ENCODE results near the gene KRTAP4-16.
"Not testable (repeated sequence)": the region's sequence is repeated elsewhere in the genome, so short reads cannot be mapped to it uniquely, and the experiment has no call there.

KRTAP4-16 gene

GRCh38 chr17:41098481-41098880 lies 3.5 kb downstream of the KRTAP4-16 start:
- DNase-seq (ENCODE audit: low read depth): no peak
- no peak for TF ChIP-seq CTCF (conservative IDR thresholded peaks at IDR 0.05; ENCODE audit: low read depth, low read length)
- no peak overlapping the region for H3K4me3 ChIP-seq (ENCODE audit: low read depth, low read length)

- no peak for TF ChIP-seq CTCF (conservative IDR thresholded peaks at IDR 0.05; ENCODE audit: low read depth, low read length)
- no peak within 1 kb of the TSS for H3K4me3 ChIP-seq (ENCODE audit: low read depth, low read length)
- no peak for DNase-seq (ENCODE audit: low read depth)
These were observed 4.0 kb downstream of the KRTAP4-16 start, which contains the start of gene KRTAP4-8 for GRCh38 chr17:41098042-41098441. TSS of gene KRTAP4-8 (minus strand) at chr17:41098142. CDS start at chr17:41098084, 58 bp downstream.

- H3K4me3 ChIP-seq (ENCODE audit: low read depth, low read length): no peak overlapping the region
- no peak for TF ChIP-seq CTCF (conservative IDR thresholded peaks at IDR 0.05; ENCODE audit: low read depth, low read length)
- DNase-seq (ENCODE audit: low read depth): no peak
These were observed 6.0 kb downstream of the KRTAP4-16 start for GRCh38 chr17:41096055-41096454.

GRCh38 chr17:41088760-41089352 lies 13.2 kb downstream of the KRTAP4-16 start:
- not testable (repeated sequence) for H3K4me3 ChIP-seq (ENCODE audit: low read depth, low read length); DNase-seq (ENCODE audit: low read depth)

GRCh38 chr17:41084100-41084856 lies 17.7 kb downstream of the KRTAP4-16 start, which contains the start of gene KRTAP4-7:
TSS of gene KRTAP4-7 (plus strand) at chr17:41084150. CDS start at chr17:41084207, 57 bp downstream.
- not testable (repeated sequence) for H3K4me3 ChIP-seq (ENCODE audit: low read depth, low read length); DNase-seq (ENCODE audit: low read depth)

- not testable (repeated sequence) for H3K4me3 ChIP-seq (ENCODE audit: low read depth, low read length); DNase-seq (ENCODE audit: low read depth)
These were observed 18.6 kb downstream of the KRTAP4-16 start for GRCh38 chr17:41083427-41083826.

GRCh38 chr17:41082626-41083025 lies 19.4 kb downstream of the KRTAP4-16 start:
- no peak overlapping the region for H3K4me3 ChIP-seq (ENCODE audit: low read depth, low read length)
- TF ChIP-seq CTCF (conservative IDR thresholded peaks at IDR 0.05; ENCODE audit: low read depth, low read length): no peak
- DNase-seq (ENCODE audit: low read depth): no peak

- no peak for TF ChIP-seq CTCF (conservative IDR thresholded peaks at IDR 0.05; ENCODE audit: low read depth, low read length)
- H3K4me3 ChIP-seq (ENCODE audit: low read depth, low read length): no peak overlapping the region
- no peak for DNase-seq (ENCODE audit: low read depth)
These were observed 25.2 kb downstream of the KRTAP4-16 start for GRCh38 chr17:41076788-41077187.
